Measurements from ENCODE around the gene PPM1B. TPM values are rescaled to one million over a fixed set of nuclear protein-coding genes. Genes with fewer than 3 reads are reported as not detected.

Gene PPM1B
- total RNA-seq, 4 donors from 2014 or later, result 43.7 to 79.2 (median 57.3) TPM

DNA sequence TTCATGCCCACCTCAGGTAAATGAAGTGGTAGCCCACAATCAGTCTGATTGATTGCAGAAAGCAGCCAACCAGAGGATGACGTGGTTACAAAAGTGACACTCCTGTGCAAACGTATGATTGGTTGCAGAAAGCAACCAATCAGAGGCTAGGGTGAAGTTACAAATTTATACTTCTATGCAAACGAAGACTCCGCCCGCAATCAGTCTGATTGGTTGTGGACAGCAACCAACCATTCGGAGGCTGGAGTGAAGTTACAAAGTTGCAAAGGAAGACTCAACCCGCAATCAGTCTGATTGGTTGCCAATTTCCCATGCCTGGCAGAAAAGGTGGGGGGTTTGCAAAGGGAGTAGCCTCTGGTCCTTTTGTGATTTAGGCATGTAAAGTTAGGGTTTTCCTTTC, 102.6 kb downstream of the PPM1B start:
- peaks cover 0 to 4% (median 0%) of the 10 kb centered on the region in 4 donors for H3K4me1 ChIP-seq
- no peaks in the 10 kb centered on the region for H3K27me3 ChIP-seq
- no peaks in the 10 kb centered on the region for H3K36me3 ChIP-seq
- H3K27ac ChIP-seq, result no peak overlapping the region
- DNase-seq, result no peak
- H3K4me3 ChIP-seq, result no peak overlapping the region
- no peak for TF ChIP-seq POLR2A (IDR thresholded peaks at IDR 0.05)
- no peaks in the 10 kb centered on the region for H3K9me3 ChIP-seq

DNA sequence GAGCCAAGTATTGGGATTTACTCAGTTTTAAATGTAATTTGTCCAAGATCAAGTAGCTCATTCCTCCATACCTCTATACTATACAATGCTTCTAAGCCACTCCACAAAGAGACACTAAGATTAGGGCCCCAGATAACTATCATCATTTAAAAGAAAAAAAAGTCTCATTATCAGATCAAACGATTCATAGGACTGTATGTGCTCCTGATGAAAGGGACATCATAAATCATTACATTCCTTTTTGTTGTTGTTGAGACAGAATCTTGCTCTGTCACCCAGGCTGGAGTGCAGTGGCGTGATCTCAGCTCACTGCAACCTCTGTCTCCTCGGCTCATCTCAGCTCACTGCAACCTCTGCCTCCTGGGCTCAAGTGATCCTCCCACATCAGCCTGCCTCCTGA, 104.4 kb downstream of the PPM1B start:
- Histone ChIP-seq H3K27ac (no peak overlapping the region), H3K4me1 (peaks cover 0 to 4% (median 0%) of the 10 kb centered on the region in 4 donors), H3K36me3 (no peaks in the 10 kb centered on the region), H3K9me3 (no peaks in the 10 kb centered on the region), H3K27me3 (no peaks in the 10 kb centered on the region), H3K4me3 (no peak overlapping the region)
- no peak for DNase-seq
- TF ChIP-seq, protein P1, sequence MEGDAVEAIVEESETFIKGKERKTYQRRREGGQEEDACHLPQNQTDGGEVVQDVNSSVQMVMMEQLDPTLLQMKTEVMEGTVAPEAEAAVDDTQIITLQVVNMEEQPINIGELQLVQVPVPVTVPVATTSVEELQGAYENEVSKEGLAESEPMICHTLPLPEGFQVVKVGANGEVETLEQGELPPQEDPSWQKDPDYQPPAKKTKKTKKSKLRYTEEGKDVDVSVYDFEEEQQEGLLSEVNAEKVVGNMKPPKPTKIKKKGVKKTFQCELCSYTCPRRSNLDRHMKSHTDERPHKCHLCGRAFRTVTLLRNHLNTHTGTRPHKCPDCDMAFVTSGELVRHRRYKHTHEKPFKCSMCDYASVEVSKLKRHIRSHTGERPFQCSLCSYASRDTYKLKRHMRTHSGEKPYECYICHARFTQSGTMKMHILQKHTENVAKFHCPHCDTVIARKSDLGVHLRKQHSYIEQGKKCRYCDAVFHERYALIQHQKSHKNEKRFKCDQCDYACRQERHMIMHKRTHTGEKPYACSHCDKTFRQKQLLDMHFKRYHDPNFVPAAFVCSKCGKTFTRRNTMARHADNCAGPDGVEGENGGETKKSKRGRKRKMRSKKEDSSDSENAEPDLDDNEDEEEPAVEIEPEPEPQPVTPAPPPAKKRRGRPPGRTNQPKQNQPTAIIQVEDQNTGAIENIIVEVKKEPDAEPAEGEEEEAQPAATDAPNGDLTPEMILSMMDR (IDR thresholded peaks at IDR 0.05), result no peak
- no peak for TF ChIP-seq POLR2A (IDR thresholded peaks at IDR 0.05)

GRCh38 chr2:44273596-44273995, 104.9 kb downstream of the PPM1B start:
- Histone ChIP-seq H3K4me3 (no peak overlapping the region), H3K27me3 (no peaks in the 10 kb centered on the region), H3K9me3 (no peaks in the 10 kb centered on the region), H3K27ac (no peak overlapping the region), H3K36me3 (no peaks in the 10 kb centered on the region), H3K4me1 (peaks cover 0 to 4% (median 0%) of the 10 kb centered on the region in 4 donors)
- no peak for TF ChIP-seq POLR2A (IDR thresholded peaks at IDR 0.05)
- TF ChIP-seq, protein P1 (IDR thresholded peaks at IDR 0.05), result no peak
- DNase-seq, result no peak

DNA sequence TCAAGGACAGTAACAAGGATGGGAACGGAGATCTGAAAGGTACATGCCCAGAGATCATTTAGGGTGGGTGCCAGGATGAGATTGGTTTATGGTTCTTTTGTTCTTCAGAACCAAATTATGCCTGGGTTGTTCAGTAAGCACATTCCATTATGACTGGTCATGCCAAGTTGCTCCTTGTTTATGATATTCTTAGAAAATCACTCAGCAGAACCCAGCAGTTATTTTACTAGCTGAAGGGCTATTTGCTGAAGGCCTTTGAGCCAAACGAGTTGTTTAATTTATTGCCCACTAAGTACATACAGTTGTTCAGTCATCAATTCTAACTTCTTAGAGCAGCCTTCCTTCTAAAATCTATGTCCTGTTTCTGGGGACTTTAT, 107.2 kb downstream of the PPM1B start:
- Histone ChIP-seq H3K4me3 (peak overlapping the region in 3 of 4 donors; percentile 17 to 58 (median 52)), H3K4me1 (peaks cover 0 to 12% (median 0%) of the 10 kb centered on the region in 4 donors), H3K9me3 (no peaks in the 10 kb centered on the region), H3K27me3 (no peaks in the 10 kb centered on the region), H3K27ac (peak overlapping the region in 3 of 4 donors; percentile 48 to 94 (median 85)), H3K36me3 (no peaks in the 10 kb centered on the region)
- DNase-seq, result no peak
- no peak for TF ChIP-seq POLR2A (IDR thresholded peaks at IDR 0.05)
- TF ChIP-seq, protein P1 (IDR thresholded peaks at IDR 0.05), result no peak

DNA sequence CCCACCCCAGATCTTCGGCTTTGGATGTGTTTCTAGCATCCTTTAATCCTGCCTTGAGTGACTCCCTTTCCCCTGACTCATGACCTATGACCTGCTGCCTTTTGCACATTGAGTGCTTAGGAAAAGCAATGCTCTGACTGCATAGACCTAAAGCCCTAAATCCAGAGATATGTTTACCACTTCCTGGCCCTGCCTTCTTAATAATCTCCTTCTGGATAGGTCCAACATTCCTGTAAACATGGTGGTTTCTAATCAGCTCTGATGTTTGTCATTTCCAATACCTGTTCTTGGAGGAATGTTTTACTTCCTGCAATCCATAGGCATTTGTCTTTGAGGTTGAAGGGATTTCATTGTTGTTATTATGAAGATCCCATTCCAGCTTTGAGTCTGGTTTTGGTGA, 108.9 kb downstream of the PPM1B start:
- Histone ChIP-seq H3K27me3 (no peaks in the 10 kb centered on the region), H3K27ac (peak overlapping the region in 2 of 4 donors; percentile 63 to 73), H3K4me1 (peaks cover 0 to 12% (median 0%) of the 10 kb centered on the region in 4 donors), H3K36me3 (peaks cover 0 to 5% (median 0%) of the 10 kb centered on the region in 3 donors), H3K9me3 (no peaks in the 10 kb centered on the region), H3K4me3 (peak overlapping the region in 3 of 4 donors; percentile 17 to 58 (median 52))
- TF ChIP-seq, protein P1 (IDR thresholded peaks at IDR 0.05), result no peak
- no peak for TF ChIP-seq POLR2A (IDR thresholded peaks at IDR 0.05)
- peak in 1 of 3 donors; percentile 53 for DNase-seq

- no peak for DNase-seq
- TF ChIP-seq, protein P1 (IDR thresholded peaks at IDR 0.05), result no peak
- TF ChIP-seq POLR2A (IDR thresholded peaks at IDR 0.05), result no peak
- no peak overlapping the region for H3K27ac ChIP-seq
- H3K4me1 ChIP-seq, result peaks cover 0 to 8% (median 0%) of the 10 kb centered on the region in 4 donors
- H3K9me3 ChIP-seq, result no peaks in the 10 kb centered on the region
- H3K27me3 ChIP-seq, result no peaks in the 10 kb centered on the region
- peaks cover 0 to 5% (median 0%) of the 10 kb centered on the region in 3 donors for H3K36me3 ChIP-seq
- H3K4me3 ChIP-seq, result no peak overlapping the region
These were observed 112.2 kb downstream of the PPM1B start for GRCh38 chr2:44280869-44281268.

Small RNAs within 50 kb of the gene (small RNA-seq; reads per million reads assigned to genes)
- 0 reads per million in 2 donors for gene RNU6-566P

Other genes with a start within 250 kb of the PPM1B start
- gene LRPPRC, start 172.9 kb upstream of the PPM1B start, total RNA-seq, result 10 to 100 TPM; 45.7 to 70.1 (median 53.3) TPM
- 100 to 1,000 TPM in 3 of 4 donors, 1 to 10 TPM in 1; 5.0 to 710 (median 435) TPM for gene SLC3A1, start 106.6 kb downstream of the PPM1B start, total RNA-seq
- 10 to 100 TPM; 17.0 to 61.1 (median 22.6) TPM for gene PREPL, start 192.6 kb downstream of the PPM1B start, total RNA-seq
- gene CAMKMT, start 193.1 kb downstream of the PPM1B start, total RNA-seq, result 10 to 100 TPM in 3 of 4 donors, 1 to 10 TPM in 1; 9.8 to 33.0 (median 18.7) TPM